CD1c-positive myeloid dendritic cell (primary cell): ENCODE data around the gene ZFP36L2.

ENCODE experiments used
- DNase-seq: peaks from one replicate; pipeline ENCODE4 v3.0.0-alpha.2; 2016; ENCODE audit errors: extremely low spot score

Gene ZFP36L2

DNA sequence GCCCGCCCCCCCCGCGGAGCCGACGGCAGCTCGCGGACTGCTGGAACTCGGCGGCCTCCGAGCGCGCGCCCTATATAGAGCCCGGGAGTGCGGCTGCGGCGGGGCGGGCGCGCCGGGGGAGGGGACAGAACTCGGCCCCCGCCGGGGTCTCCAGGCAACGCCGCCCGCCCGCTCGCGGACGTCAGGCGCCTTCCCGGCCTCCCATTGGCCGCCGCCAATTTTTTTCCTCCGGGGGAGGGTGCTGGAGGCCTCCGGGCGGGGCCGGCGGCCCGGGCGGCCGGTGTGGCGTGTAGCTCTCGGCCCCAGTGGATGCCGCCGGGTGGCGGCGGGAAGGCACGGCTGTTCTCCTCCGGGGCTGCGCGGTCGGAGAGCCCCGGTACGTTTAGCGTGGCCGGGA, at the start of gene ZFP36L2:
Gene ZFP36L2, minus strand, starts transcription at position 49 of the 397 bp plus-strand sequence. CDS start 291 bp downstream, outside the sequence.
- DNase-seq, result peak; percentile 98

- DNase-seq, result no peak
These were observed 48.3 kb upstream of the ZFP36L2 start for GRCh38 chr2:43274721-43275120.

DNA sequence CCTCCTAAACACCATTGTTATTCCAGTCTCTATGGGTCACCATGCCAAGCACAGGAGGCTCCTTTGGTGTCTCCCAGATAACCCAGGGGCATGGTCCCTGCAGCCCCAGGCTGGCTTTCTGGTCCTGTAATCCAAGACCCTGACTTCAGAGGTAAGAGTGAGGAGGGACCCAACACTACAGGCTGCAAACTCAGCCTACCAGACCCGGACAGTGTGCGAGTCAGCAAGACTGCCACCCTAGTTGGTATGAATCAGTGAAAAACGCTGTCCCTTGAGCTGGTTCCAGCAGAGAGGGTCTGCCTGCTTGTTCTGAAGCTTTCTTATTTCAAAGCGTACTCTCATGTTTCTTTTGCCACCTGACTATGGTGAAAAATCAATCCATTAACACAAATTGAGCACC, 47.6 kb upstream of the ZFP36L2 start:
- DNase-seq, result no peak

DNA sequence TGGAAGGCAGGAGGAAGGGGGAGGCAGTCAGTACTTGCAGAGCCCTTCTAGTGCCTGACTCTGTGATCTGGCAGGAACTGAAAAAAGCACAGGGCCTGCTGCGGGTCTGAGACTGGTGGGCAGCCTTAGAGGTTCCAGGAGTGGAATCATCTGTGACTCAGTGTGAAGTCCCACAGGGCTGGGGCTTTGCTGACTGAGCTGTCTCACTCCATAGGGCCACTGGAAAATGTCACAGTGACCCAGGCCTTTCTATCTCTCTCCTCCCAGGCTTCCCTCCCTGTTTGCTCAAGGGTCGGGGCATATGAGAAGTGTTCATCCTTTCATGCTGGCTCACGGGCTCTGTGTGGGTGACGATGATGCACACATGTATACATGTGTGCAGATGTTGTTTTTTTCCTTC, 47.1 kb upstream of the ZFP36L2 start:
- DNase-seq, result peak; percentile 77

DNA sequence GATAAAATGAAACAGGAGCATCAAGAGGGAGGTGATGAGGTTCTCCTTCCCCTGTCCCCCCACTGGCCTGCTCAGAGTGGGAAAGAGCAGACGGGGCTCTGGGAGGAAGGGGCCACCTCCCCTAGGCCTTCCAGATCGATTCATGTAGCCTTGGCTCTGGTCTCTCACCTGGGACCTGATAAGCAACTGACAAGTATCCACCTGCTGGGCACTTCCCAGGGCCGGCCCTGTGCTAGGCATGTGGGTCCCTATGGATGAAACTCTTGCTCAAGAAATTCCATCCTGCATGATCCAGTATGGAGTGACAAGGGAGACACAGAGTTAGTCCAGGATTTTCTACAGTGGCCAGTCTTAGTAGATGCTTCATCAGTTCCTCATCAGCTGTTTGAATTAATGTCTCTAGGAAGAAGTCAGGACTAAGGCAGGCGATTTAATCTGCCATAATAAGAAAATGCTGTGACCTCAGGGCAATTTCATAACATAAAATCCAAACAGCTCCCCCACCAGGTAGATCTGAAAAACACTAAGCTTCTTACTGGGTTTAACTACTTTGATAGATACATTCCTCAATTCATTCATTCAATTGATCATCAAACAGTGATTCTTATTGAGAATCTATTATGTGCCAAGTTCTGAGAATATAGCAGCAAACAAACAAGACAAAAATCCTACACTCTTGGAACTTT, 44.7 kb upstream of the ZFP36L2 start:
- DNase-seq, result no peak

DNA sequence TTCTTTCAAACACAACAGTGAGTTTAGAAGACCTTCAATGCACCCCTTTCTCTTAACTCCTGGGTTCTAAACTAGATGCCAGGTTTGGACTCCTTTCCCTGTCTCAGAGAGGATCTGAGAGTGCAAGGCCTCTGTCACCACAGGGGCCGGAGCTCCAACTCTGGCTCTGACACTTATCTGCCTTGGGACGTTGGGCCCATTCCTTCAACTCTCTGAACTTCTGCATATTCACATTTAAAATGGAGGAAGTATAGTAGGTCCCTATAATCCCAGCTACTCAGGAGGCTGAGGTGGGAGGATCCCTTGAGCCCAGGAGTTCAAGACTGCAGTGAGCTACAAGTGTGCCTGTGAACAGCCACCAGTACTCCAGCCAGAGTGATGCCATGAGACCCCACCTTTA, 44.1 kb upstream of the ZFP36L2 start:
- DNase-seq, result peak; percentile 59

DNA sequence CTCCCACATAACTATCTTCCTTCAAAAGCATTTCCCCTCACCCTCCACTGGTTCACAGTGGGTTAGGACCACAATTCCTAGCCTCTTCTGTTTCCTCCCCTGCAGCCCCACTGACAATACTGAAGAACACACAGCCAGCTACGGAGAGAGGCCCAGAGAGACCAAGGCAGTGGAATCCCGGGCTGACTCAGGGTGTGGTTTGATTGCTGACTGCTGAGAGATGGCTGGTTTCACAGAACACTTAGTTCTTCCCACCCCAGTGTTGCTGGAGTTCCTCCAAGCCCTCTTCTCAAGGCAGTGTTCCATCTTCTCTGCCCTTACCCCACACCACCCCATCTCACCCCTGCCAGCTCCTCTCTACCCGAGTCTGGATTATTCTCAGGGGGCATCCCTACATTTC, 43.3 kb upstream of the ZFP36L2 start:
- no peak for DNase-seq

DNA sequence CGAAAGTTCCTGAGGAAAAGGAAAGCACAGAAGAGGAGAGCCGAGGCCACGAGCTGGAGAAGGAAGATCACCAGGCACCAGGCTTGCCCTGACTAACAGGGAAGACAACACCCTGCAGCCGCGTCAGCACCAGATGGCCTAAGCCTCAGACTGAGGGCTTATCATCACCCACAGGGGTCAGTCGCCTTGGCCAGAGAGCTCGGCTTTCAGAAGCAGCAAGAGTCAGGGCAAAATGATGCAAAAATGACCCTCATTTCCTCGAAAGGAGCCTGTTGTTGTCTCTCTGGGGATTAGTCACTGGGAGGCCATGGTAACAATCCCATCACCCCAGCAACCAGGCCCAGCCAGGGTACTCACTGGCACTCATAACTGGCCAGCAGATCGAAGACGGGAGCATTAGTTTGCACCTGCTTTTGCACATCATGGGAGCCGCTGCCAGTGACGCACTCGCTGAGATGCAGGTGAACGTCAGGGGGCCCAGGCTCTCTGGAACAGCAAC, 42.7 kb upstream of the ZFP36L2 start:
- peak; percentile 34 for DNase-seq

DNA sequence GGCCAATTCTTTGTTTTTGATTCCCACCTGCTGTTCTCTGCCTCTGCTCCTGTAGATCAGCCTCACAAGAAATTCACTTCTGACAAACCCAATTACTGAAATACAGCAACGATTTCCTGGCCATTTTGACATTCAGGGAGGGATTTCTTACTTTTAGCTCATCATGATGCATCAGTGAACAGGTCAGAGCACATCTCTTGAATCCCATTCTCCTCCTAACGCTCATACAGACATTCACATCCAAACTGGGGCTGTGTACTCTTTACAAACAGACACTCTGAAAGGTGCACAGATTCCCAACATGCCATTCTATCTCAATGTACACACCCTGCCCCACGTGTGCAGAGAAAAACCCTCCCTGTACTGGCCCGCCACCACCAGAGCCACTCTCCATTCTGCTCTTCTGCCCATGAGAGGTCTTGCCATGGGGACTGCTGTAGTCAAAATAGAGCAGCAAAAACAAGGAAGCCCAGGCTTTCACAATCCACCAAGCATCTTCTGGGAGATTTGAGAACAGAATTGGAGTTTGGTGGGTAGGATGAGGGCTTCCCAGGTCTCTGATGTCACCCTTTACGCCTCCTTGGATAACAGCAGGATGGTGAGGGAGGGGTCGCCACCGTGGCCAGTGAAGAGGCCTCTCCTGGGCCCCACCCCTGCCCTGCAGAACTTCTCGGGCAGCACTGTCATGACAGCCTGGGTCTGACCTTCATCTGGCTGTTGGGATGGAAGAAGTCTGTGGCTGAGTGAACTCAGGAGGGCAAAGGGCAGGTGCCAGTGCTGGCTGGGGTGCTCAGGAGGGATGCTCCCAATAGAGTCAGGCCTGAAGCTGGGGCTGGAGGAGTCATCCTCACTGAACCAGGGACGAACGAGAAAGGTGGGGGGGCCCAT, 41.9 kb upstream of the ZFP36L2 start:
- DNase-seq, result peak; percentile 46

- DNase-seq, result no peak
These were observed 41.0 kb upstream of the ZFP36L2 start for GRCh38 chr2:43267381-43267780.

- DNase-seq, result peak; percentile 49
These were observed 40.3 kb upstream of the ZFP36L2 start for GRCh38 chr2:43266711-43267111.

GRCh38 chr2:43265421-43265820, 39.0 kb upstream of the ZFP36L2 start:
- no peak for DNase-seq

DNA sequence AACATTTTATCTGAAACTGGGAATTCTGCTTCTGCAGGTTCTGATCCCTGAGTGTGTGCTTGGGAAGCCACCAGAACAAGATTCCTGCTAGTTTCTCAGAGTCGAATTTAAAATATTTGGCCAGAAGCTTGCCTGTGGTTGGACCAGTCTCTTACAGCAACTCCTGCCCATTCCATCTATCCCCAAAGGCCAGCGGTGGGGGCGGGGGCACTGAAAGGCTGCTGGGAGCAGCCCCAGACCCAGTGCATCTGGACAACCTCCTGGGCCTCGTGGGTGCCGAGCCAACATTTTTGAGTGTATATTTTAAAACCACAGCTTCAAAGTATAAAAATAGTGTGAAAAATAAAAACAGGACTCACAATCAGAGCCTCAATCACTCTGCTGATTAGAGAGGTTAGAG, 38.6 kb upstream of the ZFP36L2 start:
- no peak for DNase-seq

DNA sequence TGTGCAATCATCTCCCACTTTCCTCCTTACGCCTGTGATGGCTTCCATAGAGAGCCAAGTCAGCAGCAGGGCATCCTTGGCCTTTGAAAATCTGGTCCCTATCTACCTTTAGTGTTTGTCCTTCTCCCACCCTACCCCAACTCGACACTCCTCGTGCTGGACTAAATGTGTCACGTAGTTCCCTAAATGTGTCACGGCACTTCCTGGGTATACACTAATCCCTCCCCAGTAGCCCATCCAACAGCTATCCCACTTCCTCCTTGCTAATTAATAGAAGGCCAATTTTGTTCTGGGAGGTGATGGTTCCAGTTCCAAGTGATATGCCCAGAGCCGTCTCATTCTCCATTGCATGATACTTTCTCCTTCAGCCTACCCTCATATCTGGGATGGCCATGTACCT, 36.5 kb upstream of the ZFP36L2 start:
- peak; percentile 60 for DNase-seq

DNA sequence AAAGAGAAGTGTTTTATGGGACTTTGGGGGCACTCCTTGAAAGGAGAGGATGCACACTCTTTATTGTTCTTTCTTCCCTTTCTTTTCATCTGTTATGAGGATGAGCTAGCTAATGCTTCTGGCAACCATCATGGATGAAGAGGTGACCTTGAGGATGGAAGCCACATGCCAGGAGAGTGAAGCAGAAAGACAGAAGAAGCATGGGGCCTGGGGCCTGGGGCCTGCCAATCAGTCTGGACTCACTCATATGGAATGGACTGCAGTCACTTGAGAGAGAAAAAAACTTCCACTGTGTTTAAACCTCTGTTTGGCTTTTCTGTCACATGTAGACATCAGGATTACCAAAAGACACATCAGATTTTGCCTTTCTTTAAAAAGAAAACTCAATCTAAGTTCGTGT, 35.8 kb upstream of the ZFP36L2 start:
- DNase-seq, result no peak

- DNase-seq, result no peak
These were observed 33.1 kb upstream of the ZFP36L2 start for GRCh38 chr2:43259512-43259911.

DNA sequence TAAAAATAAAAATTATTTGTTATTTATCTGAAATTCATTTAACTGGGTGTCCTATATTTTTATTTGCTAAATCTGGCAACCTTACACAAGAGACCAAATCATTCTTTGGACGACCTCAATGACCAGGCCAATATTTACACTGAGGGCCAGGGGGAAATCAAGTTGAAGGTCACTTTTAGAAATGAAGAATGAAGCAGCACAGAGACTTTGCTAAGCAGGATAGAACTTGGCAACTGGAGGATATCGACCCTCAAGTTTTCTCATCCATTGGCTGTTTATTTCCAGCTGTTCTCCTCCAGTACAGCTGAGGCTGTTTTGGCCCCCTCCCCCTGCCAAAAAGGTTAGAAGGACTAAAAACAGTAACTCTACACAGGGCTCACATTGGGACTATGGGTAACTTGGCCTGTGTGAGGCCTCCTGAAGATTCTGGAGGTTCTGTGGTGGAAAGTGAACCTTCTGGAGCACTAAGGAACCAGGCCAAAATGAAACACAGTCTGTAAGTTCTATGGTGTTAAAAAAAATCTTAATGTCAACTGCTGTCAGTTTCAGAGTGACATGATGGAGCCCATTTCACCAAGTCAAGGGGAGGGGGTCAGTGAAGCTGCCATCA, 32.2 kb upstream of the ZFP36L2 start:
- DNase-seq, result no peak

DNA sequence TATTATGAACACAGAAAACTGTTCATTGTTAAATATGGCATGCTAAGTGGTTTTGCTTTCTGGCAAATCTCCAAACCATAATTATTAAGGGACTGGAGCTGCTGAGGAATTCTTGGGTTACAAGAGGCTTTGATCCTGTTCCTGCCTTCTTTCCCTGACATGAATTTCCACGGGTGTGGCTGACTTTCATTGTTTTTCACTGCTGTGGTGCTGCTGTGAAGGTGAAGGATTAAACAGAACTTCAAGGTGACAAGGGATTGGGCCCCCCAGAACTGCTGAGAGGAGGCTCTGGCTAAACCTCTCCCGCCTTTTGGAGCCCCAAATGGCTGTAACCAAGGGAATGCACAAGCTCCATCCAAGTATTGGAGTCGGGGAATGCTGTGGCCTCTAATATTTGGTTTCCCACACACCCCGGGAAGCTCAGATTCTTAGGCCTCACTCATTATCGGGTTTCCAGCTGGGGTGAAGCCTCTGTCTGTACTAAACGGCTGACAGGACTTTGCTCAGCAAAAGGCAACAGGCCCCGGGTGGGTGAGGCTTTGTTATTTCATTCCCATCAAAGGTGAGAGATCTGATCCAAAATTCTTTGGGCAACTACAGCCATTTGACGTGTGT, 29.0 kb upstream of the ZFP36L2 start:
- no peak for DNase-seq

DNA sequence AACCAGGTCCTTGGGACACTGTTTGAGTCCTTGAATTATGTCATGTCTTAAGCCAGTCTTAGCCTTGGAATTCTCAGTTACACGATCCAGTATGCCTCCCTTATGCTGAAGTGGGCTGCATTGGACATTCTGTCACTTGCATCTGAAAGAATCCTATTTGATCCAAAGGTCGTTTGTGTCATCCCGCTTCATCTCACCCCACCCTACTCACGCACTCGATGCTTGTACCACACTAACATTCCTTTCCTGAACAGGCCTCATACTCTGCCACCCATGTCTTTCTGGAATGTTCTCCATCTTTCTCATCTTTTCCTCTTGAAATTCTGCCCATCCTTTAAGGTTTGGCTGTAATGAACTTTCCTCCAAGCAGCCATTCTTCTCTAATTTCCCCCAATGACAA, 27.9 kb upstream of the ZFP36L2 start:
- no peak for DNase-seq

- DNase-seq, result no peak
These were observed 24.8 kb upstream of the ZFP36L2 start for GRCh38 chr2:43251171-43251731.

GRCh38 chr2:43250015-43250414, 23.6 kb upstream of the ZFP36L2 start:
- no peak for DNase-seq

DNA sequence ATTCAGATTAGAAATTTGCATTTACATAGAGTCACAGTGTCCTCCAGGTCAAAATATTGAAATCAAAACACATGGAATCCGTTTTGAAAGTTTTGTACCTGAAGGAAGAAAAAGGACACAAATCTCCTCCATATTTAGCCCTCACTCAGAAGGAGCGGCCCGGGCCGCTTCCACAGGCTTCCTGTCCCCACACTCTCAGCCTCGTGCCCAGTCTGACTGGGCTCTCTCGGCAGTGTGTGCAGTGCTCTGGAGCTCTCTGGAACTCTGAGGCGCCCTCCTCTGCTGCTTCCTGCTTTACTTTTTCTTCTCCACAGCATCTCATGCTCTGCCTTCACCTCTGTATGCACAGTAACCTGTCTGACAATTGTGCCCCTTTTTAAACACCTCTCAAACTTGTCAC, 22.2 kb upstream of the ZFP36L2 start:
- no peak for DNase-seq
